ENCODE data around the gene AEBP2.
"Not testable (repeated sequence)": the region's sequence is repeated elsewhere in the genome, so short reads cannot be mapped to it uniquely, and the experiment has no call there.

The AEBP2 gene

GRCh38 chr12:19421503-19422282 lies 17.6 kb upstream of the AEBP2 start:
- no peak for FAIRE-seq

GRCh38 chr12:19423166-19423930 lies 15.9 kb upstream of the AEBP2 start:
- DNase-seq (ENCODE audit: insufficient read length, low spot score) = no peak
- no peak for FAIRE-seq

More at GRCh38 chr12:19421503-19422282, 17.6 kb upstream of the AEBP2 start:
- no peak for DNase-seq (ENCODE audit: insufficient read length, low spot score)

DNA sequence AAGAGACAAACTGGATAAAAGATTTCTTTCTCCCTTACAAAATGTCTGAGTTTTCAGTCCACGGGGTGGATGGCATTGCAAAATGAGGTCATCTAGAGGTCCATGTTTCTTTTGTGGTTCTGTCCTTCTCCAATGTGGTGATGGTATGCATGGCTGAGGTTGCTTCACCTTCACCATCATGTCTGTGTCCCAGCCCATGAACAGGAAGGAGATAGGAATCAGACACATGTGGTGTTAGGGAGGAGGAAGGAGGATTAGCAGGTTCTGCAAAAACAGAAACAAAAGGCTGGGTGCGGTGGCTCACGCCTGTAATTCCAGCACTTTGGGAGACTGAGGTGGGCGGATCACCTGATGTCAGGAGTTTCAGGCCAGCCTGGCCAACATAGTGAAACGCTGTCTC lies 11.0 kb upstream of the AEBP2 start:
- FAIRE-seq (no peak), DNase-seq (ENCODE audit: insufficient read length, low spot score) (no peak)

DNA sequence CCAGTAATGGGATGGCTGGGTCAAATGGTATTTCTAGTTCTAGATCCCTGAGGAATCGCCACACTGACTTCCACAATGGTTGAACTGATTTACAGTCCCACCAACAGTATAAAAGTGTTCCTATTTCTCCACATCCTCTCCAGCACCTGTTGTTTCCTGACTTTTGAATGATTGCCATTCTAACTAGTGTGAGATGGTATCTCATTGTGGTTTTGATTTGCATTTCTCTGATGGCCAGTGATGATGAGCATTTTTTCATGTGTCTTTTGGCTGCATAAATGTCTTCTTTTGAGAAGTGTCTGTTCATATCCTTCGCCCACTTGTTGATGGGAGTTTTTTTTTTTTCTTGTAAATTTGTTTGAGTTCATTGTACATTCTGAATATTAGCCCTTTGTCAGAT lies 9.8 kb upstream of the AEBP2 start:
- not testable (repeated sequence) for DNase-seq (ENCODE audit: insufficient read length, low spot score); FAIRE-seq

DNA sequence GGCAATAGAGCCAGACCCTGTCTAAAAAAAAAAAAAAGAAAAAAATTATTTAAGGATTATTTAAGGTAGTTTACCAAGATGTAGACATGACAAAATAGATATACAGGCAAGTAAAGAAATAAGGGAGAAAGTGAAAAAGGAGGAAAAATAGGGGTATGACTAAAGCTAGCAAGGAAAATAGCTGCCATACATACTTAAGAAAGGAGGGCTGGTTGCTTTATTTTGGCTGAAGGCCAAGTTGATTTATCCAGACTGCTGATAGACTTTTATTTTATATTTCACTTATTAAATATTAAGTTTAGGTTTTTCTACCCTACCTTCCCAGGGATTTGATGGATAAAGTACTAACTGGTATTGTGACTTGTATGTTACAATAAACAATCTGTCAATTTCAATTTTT lies 8.3 kb upstream of the AEBP2 start:
- no peak for FAIRE-seq

DNA sequence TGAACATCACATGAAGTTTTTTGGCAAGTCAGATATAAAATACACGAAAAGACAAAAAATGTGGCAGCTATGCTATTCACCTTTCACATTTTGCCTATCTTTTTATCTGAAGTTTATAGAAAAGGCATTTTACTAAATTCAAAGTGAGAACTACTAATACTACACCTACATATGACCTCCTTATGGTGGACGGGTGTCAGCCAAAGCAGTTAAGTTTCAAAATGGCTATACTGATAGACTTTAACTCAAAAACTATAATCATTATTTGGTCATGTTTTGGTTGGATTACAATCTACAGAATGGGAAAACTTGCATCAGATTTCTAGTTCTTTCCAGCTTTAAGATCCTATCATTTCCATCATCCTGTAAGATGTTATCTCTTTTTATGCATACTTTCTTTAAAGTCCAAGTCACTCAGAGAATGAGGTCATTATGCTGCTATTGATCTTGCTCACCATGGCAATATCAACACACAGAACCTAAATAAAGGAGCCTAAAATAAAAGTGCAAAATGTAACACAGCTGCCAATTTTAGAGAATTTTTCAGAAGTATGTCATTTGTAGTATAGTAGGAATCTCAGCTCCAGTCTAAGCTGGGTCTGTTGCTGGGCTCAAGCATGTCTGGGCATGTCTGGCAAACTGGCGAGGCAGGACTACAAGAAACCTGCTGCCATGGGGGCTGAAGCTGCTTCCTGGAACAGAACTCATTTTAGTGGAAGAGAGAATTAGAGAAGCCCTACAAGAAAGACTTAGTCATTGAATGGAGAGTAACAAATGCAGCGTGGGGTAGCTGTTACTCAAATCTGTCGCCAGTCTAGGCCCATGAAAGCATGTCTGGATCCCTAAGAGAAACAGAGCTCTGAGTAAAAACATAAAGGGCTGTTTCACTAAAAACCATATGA lies 7.6 kb upstream of the AEBP2 start:
- peak; percentile 73 for DNase-seq (ENCODE audit: insufficient read length, low spot score)
- no peak for FAIRE-seq

More for the DNA sequence above, 8.3 kb upstream of the AEBP2 start:
- DNase-seq (ENCODE audit: insufficient read length, low spot score) = no peak

- DNase-seq (ENCODE audit: insufficient read length, low spot score) (no peak), FAIRE-seq (no peak)
Observed at GRCh38 chr12:19432309-19433170, 6.8 kb upstream of the AEBP2 start.

- FAIRE-seq = no peak
- DNase-seq (ENCODE audit: insufficient read length, low spot score) = no peak
Observed at GRCh38 chr12:19434538-19434937, 4.8 kb upstream of the AEBP2 start.

GRCh38 chr12:19435831-19436497 lies 3.3 kb upstream of the AEBP2 start:
- DNase-seq (ENCODE audit: insufficient read length, low spot score) = no peak
- no peak for FAIRE-seq

DNA sequence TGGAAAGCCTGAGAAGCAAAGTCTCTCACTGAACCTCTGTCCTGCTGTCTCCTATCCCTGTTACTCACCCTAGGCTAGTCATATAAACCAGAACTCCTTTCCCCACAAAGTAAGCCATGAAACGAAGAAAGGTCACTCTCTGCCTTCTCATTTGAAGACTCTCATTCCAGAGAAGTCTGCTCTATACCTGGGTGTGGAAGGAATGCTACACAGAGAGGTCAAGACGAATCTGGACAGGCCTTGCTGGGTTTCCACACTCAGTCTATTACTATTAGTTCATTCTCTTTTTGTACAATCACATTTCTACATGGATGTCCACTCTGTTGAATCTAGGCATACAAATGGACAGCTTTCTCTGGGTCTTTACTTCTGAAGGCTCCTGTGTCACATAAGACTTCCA lies 2.4 kb upstream of the AEBP2 start:
- DNase-seq (ENCODE audit: insufficient read length, low spot score) (no peak), FAIRE-seq (no peak)

DNA sequence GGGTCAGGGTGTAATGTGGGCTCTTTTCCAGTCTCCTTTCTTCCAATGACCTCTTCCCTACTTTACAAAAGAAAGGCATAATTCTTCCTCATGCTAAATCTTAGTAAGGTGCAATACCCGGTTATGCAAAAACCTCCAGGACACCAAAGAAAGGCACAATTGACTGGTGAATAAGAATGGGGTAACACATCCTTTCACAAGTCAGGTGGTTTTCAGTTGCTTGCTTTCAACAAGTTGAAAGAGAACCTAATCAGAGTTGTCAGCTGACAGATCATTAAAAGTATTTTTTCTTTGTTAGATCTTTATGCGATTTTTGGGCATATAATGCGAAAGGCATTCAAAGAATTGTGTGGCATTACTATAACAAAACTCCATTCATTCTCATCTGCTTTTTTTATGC lies 1.3 kb upstream of the AEBP2 start:
- FAIRE-seq (no peak), DNase-seq (ENCODE audit: insufficient read length, low spot score) (no peak)

DNA sequence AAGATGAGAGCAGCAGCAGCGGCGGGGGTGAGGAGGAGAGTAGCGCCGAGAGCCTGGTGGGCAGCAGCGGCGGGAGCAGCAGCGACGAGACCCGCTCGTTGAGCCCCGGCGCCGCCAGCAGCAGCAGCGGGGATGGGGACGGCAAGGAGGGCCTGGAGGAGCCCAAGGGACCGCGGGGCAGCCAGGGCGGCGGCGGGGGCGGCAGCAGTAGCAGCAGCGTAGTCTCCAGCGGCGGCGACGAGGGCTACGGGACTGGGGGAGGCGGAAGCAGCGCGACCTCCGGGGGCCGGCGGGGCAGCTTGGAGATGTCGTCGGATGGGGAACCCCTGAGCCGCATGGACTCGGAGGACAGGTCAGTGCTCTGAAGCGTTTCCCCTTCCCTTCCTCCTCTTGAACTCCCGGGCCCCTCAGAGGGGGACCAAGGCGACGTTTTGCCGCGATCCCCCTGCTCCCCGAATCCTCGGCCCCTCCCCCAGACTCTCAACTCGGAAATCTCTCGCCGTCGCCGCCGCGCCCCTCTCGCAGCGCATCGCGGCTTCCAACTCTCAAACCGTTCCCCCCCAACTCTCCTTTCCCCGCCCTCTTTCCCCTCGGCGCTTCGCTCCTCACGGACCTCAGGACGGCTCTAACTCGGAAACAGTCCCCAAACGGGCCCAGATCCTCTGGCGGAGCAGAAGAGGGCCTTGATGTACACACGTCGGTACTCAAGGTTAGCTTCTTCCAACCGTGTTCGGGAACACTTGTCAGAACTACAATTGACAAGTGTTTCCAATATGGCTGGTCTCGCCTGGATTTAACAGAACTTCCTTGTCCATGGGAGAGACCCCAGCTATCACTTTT lies 947 bp downstream of the AEBP2 start:
- FAIRE-seq (no peak), DNase-seq (ENCODE audit: insufficient read length, low spot score) (peak; percentile 34)

- DNase-seq (ENCODE audit: insufficient read length, low spot score) = no peak
- FAIRE-seq = no peak
Observed at GRCh38 chr12:19440916-19441315, 1.6 kb downstream of the AEBP2 start.

DNA sequence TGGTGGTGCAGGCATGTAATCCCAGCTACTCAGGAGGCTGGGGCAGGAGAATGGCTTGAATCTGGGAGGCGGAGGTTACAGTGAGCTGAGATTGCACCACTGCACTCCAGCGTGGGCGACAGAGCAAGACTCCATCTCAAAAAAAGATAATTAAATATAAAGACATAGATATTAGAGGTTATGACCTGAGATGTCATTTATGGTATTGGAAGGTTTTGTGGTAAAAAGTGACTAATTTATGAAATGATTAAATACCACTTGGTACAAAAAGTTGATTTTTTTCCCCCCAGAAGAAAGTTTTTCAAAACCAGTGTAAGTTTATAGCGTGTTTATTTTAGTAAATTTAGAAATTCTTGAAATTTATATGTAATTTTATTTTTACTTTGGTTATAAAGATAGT lies 4.3 kb downstream of the AEBP2 start:
- FAIRE-seq (no peak), DNase-seq (ENCODE audit: insufficient read length, low spot score) (no peak)

GRCh38 chr12:19444097-19444496 lies 4.8 kb downstream of the AEBP2 start:
- no peak for DNase-seq (ENCODE audit: insufficient read length, low spot score)
- no peak for FAIRE-seq

DNA sequence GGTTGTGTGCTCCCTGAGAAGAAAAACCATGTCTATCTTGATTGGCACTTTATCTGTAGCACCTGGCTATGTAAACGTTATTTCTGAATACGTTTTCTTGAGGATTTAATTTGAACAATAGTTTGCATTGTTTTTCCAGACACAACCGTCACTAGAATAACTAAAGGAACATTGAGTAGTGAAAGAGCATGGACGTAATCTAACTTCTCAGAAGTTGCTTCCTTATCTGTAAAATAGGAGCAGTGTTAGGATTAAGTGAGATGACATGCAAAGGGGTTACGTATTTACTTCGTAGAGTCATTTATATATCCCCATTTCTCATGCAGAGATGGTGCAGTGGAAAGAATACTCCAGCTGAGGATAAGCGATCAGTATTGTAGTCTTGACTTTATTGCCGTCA lies 8.1 kb downstream of the AEBP2 start:
- FAIRE-seq = no peak

GRCh38 chr12:19449814-19450213 lies 10.5 kb downstream of the AEBP2 start:
- no peak for FAIRE-seq
- no peak for DNase-seq (ENCODE audit: insufficient read length, low spot score)

More for the DNA sequence above, 8.1 kb downstream of the AEBP2 start:
- no peak for DNase-seq (ENCODE audit: insufficient read length, low spot score)

- DNase-seq (ENCODE audit: insufficient read length, low spot score) (no peak), FAIRE-seq (no peak)
Observed at GRCh38 chr12:19450362-19450761, 11.1 kb downstream of the AEBP2 start.

DNA sequence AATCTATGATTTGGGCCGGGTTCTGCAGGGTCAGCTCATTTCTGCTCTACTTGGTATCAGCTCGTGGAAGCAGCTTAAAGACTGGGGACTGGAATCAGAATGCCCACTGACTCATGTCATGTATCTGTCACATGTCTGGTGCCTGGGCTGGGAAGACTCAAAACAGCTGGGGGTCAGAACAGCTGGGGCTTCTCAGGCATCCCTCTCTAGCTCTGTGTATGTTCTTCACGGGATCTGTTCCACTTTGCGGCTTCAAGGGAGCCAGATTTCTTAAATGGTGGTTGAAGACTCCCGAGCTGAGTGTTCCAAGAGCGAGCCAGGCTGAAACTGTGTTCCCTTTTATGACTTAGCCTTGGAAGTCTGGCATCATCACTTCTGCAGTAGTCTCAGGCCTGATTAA lies 11.9 kb downstream of the AEBP2 start:
- DNase-seq (ENCODE audit: insufficient read length, low spot score) (no peak), FAIRE-seq (no peak)

Data from HTR-8/SVneo (cell line).